Measurements from ENCODE around the gene RBM14.
"Not testable (repeated sequence)": the region's sequence is repeated elsewhere in the genome, so short reads cannot be mapped to it uniquely, and the experiment has no call there.

RBM14 gene

DNA sequence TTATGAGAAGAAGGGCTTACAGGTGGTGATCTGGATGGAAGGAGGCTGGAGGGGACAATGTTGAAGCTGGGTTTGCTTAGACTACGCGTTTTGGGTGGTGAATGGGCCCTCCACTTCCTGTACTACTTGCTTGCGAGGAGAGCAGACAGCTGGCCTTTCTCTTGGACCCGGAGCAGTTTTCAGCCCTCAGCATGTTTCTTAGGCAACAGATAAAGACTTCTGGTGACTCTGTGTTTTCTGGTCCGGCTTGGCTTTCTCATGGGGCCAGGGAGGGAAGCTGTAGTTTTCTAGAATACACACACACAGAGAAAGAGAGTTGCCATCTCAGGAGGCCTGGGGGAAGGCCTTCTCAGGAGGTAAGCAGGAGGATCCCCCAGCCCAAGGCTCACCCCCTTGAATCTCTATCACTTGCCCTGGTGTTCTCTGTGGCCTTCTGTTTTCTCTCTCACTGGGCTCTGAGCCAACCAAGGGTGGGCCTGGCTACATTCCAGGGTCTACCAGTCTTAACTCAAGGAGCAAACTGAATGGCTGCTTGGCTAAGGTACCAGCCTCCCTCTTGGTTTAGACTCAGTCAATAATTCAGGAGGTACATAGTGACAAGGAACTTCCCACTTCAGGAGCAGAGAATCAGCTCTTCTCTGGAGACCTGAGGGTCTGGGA lies 21.1 kb upstream of the RBM14 start:
- no peak for DNase-seq (ENCODE audit: low read depth in 3 of 3)

DNA sequence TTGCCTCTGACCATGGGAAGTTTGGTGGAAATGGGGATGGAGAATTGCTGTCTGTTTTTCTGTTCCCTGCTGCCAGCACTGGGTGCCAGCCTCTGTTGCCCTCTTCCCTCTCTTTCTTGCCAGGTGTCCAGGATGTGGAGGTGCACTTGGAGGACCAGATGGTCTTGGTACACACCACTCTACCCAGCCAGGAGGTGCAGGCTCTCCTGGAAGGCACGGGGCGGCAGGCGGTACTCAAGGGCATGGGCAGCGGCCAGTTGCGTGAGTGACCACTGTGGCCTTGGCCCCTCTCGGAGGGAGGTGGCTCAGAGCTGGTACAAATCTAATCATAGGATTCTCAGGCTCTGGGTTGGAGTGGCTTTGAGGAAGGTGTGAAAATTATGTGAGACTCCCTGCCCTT lies 17.4 kb upstream of the RBM14 start:
- DNase-seq (ENCODE audit: low read depth in 3 of 3), result no peak

DNA sequence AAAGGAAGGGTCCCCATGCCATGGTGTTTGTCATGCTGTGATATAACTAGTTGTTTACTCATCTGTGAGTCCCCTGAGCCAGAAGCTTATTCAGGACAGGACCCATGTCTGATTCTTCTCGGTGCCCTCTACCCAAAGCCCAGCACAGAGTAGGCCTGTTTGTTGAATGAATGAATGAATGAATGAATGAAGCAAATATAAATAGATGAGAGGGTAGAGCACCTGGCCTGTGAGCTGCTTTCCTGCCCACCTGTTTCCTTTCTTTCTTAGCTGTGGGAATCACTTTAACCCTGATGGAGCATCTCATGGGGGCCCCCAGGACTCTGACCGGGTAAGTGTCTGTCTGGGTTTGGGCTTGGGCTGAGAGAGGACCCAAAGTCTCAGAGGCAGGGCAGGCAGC lies 16.2 kb upstream of the RBM14 start:
- DNase-seq (ENCODE audit: low read depth in 3 of 3), result no peak

DNA sequence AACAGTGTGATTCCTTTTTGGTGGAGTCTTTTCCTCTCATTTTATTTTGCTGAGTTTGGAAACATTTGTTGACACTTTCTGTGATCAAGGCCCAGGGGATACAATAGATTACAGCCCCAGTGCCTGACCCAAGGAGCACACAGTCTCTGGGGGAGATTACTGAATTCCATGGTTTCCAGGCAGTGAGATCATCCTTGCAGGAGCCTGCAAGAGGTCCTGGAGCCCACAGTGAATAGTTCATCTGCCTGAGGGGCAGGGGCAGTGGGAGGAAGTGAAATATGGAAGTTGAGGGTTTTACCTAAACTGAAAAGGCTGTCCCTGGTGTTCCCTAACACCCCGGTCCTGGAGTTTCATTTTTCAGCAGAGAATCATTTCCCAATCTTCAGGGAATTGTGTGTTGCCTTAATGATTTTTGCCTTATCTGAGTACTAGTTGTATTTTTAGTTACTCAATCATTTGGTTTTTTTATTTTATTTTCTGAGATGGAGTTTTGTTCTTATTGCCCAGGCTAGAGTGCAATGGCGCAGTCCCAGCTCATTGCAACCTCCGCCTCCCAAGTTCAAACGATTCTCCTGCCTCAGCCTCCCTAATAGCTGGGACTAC lies 15.7 kb upstream of the RBM14 start:
- DNase-seq (ENCODE audit: low read depth in 3 of 3), result no peak

DNA sequence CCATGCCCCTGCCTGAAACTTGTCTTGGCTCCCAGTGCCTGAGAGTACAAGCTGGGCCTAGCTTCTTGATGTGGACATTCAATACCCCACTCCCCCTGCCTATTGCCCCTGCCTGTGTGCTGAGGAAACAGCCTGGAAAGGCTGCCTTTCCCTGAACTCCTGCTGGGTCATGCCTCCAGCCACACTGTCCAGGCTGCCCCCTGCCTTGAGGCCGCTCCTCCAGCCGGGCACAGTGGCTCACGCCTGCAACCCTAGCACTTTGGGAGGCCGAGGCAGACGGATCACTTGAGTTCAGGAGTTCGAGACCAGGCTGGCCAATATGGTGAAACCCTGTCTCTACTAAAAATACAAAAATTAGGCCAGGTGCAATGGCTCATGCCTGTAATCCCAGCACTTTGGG lies 13.4 kb upstream of the RBM14 start:
- DNase-seq (ENCODE audit: low read depth in 3 of 3), result no peak

DNA sequence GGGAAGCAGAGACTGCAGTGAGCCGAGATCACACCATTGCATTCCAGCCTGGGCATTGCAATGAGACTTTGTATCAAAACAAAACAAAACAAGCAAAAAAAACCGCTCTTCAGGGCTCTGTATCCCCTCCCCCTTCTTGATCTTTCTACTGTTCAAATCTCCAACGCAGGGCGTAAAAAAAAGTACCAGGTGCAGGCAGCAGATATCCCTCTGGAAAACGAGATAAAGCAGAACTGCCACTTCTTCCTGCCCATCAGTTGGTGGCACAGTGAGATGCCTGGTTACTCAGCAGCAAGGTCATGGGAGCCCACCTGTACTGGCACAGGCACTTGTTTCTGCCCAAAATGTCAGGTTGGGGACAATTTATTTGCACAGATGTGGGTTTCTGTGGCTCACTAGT lies 12.3 kb upstream of the RBM14 start:
- DNase-seq (ENCODE audit: low read depth in 3 of 3), result no peak

DNA sequence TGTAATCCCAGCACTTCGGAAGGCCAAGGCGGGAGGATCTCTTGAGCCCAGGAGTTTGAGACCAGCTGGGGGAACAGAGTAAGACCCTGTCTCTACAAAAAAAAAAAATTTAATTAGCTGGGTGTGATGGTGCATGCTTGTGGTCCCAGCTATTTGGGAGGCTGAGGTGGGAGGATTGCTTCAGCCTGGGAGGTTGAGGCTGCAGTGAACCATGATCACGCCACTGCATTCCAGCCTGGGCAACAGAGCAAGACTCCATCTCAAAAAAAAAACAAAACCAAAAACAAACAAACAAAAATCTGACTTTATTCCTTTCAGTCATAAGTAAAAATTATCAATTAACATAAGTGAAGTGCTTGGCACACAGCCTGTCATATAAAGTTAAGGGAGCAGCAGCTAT lies 9.8 kb upstream of the RBM14 start:
- DNase-seq (ENCODE audit: low read depth in 3 of 3), result not testable (repeated sequence)

DNA sequence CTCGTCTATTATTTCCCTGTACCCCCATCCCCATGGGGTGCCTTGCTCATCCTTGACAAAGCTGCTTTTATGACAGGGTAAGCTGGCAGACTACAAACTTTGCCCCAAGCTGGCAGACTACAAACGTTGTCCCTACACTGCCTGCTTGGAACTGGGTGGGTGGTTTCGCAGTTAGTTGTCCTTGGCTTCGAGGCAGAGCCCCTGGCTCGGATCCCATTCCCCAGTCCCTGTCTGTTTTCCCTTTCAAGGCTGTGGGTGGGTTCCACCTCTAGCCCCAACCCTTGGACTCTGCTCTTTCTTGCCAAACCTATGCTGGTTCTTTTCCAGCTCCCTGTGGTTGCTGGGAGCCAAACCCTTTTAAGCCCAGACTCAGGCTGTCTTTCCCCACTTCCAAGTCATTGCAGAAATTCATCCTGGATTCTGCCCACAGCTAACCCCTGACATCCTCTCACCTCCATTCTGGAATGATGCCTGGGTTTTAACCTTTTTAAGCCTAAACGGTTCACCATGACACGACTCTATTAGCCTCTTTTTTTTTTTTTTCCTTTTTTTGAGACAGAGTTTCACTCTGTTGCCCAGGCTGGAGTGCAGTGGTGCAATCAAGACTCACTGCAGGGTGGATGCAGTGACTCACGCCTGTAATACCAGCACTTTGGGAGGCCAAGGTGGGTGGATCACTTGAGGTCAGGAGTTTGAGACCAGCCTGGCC lies 9.2 kb upstream of the RBM14 start:
- no peak for DNase-seq (ENCODE audit: low read depth in 3 of 3)

DNA sequence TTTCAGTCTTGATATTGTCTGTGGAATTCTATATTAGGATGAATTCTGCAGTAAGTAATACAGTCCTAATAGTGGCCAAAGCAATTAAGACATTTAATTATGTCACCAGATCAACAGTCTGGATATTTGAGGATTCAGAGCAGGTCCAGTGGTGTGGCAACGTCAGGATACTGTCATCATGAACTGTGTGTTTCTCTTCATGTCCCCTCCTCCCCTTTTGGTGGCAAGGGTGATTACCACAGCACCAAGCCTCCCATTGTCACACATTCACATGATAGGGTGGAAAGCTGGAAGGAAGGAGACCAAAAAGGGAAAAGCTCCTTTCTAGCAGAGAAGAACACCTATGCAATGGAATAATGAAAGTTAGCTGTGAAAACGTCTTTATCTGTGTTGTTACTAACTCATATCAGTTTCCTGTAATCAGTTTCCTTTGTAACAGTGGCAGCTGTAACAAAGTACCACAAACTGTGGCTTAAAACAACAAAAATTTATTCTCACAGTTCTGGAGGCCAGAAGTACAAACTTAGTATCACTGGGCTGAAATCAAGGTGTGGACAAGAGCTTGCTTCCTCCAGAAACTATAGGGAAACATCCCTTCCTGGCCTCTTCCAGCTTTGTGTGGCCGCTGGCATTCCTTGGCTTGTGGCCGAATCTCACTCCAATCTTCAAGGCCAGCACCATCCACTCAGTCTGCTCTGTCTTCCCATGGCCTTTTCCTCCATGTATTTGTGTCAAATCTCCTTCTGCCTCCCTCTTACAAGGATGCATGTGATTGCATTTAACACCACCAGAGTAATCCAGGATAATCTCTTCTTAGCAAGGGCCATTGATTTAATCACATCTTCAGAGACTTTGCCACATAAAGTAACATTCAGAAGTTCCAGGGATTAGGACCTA lies 6.5 kb upstream of the RBM14 start:
- DNase-seq (ENCODE audit: low read depth in 3 of 3), result no peak

DNA sequence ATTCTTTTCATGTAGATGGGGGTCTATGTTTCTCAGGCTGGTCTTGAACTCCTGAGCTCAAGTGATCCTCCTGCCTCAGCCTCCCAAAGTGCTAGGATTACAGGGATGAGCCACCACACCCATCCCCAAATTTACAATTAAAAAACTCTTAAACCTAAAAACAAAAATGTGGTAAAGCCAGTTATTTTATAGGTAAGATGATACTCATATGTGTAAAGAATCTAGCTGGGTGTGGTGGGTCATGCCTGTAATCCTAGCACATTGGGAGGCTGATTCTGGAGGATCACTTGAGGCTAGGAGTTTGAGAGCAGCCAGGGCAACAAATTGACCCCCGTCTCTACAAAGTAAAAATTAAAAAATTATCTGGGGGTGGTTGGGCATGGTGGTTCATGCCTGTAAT lies 4.0 kb upstream of the RBM14 start:
- no peak for DNase-seq (ENCODE audit: low read depth in 3 of 3)

DNA sequence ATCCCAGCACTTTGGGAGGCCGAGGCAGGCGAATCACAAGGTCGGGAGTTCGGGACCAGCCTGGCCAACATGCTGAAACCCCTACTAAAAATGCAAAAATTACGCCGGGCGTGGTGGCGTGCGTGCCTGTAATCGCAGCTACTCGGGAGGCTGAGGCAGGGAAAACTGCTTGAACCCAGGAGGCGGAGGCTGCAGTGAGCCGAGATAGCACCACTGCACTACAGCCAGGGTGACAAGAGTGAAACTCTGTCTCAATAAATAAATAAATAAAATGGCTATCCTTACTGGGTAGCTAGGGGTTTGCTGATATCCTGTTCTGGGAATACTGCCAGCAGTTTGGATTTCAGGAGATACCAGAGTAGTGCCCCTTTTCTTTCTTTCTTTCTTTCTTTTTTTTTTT lies 2.4 kb upstream of the RBM14 start:
- no peak for DNase-seq (ENCODE audit: low read depth in 3 of 3)

DNA sequence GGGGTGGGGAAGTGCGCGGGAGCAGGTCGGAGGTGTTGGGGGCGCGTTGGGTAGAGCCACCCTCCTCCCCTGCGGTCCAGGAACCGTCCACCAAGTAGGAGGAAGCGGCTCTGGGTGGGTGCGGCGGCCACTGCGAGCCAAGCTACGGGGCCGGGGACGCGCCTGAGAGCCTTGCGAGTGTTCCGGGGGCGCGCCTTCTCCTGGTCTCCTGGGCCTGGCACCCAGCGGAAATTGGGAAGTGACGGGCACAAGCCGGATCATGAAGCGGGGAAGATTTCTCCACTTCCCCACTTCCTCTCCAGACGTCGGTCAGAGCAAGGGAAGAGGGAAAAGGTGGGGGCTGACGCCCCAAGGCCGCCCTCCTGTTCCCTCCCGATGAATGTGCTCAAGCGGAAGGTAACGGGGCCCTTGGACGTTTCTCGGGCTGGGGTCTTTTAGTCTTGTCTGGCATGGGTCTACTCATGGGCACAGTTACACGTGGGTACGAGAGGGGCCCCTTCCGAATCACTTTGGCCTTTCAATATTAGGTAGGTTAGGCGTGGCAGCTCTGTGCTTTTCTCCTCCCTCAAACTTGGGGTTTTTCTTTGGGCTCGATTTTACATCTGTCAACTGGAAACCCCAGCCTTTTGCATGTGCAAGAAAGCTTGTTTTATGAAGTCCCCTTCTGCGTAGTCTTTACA lies 865 bp downstream of the RBM14 start:
- DNase-seq (ENCODE audit: low read depth in 3 of 3), result no peak

DNA sequence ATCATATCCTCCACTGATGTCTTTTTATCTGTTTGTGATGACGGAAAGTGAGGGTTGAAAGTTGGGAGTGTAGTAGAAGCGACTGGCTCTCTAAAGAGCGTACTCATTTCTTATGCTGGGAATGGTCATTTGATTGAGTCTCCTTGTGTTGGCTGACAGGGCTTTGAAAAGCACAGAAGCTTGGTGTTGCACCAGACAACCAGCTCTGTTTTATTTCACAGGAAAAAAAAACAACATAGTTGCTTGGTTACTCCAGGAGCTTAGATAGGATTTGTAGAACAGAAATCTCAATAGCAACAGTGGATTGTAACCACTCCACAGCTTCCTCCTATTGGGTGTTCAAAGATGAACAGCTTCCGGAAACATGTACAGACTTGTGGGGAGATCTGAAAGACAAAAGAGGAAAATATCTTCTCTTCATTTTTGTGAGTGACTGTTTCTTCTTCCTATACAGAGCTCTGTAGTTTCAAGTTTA lies 2.7 kb downstream of the RBM14 start:
- no peak for DNase-seq (ENCODE audit: low read depth in 3 of 3)

DNA sequence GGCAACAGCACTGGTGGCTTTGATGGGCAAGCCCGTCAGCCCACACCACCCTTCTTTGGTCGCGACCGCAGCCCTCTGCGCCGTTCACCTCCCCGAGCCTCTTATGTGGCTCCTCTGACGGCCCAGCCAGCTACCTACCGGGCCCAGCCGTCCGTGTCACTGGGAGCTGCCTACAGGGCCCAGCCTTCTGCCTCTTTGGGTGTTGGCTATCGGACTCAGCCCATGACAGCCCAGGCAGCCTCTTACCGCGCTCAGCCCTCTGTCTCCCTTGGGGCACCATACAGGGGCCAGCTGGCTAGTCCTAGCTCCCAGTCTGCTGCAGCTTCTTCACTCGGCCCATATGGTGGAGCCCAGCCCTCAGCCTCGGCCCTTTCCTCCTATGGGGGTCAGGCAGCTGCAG lies 8.0 kb downstream of the RBM14 start:
- DNase-seq (ENCODE audit: low read depth in 3 of 3), result no peak

DNA sequence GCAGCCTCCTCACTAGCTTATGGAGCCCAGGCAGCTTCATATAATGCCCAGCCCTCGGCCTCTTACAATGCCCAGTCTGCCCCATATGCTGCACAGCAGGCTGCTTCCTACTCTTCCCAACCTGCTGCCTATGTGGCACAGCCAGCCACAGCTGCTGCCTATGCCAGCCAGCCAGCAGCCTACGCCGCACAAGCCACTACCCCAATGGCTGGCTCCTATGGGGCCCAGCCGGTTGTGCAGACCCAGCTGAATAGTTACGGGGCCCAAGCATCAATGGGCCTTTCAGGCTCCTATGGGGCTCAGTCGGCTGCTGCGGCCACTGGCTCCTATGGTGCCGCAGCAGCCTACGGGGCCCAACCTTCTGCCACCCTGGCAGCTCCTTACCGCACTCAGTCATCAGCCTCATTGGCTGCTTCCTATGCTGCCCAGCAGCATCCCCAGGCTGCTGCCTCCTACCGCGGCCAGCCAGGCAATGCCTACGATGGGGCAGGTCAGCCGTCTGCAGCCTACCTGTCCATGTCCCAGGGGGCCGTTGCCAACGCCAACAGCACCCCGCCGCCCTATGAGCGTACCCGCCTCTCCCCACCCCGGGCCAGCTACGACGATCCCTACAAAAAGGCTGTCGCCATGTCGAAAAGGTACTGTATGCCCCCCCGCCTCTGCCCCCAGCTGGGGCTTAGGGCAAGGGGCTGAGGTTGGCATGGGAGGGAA lies 8.8 kb downstream of the RBM14 start:
- no peak for DNase-seq (ENCODE audit: low read depth in 3 of 3)

DNA sequence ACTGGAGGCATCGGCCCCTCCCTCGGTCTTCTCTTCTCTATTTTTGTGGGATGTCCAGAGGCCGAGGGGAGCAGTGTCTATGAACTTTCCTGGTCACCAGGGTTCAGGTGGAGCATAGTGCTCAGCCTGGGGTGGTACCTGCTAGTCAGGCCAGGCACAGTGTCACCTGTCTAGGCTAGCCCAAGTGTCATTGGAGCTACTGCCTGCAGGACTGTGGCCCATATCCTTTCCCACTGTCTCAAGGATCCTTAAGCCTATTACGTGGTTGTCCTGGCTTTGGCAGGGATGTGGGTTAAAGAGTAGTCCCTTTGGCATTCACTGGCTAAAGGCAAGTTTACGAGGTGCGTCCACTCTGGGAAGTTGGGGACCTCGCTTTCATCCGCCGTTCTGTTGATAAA lies 9.3 kb downstream of the RBM14 start:
- DNase-seq (ENCODE audit: low read depth in 3 of 3), result no peak

DNA sequence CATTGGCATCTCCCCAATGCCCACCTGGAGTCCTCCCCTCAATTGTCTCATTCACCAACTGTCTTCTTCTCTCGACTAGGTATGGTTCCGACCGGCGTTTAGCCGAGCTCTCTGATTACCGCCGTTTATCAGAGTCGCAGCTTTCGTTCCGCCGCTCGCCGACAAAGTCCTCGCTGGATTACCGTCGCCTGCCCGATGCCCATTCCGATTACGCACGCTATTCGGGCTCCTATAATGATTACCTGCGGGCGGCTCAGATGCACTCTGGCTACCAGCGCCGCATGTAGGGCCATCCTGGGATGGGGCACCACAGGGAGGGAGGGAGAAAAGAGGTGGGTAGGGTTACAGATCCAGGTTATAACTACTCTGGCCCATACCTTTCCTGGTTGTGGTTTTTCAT lies 10.0 kb downstream of the RBM14 start:
- DNase-seq (ENCODE audit: low read depth in 3 of 3), result no peak

DNA sequence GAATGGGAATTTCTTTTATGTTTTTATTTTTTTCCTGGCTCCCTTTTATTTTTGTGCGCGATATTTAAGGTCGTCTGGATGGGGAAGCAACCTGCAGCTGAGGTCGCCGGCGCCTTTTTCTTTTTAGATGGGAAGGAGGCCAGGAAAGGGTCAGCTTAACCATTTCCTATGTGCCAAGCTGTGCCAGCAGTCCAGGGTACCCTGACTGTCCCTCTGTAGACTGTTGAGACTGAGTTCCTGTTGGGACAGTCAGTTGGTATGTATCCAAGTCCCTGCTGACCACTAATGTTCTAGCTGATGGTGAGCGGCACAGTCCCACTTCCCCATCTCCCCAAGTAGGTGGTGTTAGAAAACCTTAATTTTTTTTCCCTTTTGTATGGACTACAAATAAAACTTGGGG lies 10.5 kb downstream of the RBM14 start:
- no peak for DNase-seq (ENCODE audit: low read depth in 3 of 3)

DNA sequence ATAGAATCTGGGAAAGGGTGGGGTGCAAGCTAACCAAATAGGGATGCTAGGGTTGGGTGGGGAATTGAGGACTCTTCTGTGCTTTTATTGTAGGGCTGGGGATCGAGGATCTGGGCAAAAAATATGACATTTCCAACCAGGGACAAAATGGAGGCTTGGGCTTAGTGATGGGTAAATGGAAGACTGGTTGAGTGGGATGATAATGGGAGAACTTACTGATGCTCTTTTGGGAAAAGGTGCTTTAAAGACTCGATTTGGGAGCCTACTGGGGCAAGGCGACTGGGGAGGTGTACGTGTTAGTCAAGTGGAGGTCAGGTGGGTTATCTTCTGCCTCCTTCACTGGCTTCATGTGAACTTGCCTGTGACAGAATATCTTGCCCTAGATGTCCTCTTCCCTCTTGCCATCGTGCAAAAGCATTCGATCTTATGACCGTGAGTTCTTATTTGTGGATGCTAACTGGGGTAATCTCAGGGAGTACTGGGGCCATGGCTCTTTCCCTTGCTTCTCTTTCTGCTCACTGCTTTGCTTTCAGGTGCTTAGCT lies 11.7 kb downstream of the RBM14 start:
- DNase-seq (ENCODE audit: low read depth in 3 of 3), result no peak

DNA sequence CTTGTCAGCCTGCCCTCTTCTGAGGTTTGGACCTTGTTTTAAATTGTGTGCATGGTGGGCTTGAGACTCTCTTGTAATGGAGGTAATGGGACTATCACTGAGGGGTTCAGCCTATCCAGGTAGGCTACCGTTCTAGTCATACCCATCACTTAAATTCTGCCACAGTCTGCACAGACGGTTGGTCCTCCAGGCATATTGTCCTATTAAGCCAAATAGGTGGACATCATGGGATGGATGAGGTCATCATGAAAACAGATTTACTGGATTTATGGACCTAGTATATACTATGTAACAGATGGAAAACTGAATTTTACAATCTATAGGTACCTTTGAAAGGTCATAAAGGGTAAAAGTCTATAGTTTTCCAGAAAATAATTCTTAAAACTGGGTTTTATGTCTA lies 12.9 kb downstream of the RBM14 start:
- no peak for DNase-seq (ENCODE audit: low read depth in 3 of 3)

DNA sequence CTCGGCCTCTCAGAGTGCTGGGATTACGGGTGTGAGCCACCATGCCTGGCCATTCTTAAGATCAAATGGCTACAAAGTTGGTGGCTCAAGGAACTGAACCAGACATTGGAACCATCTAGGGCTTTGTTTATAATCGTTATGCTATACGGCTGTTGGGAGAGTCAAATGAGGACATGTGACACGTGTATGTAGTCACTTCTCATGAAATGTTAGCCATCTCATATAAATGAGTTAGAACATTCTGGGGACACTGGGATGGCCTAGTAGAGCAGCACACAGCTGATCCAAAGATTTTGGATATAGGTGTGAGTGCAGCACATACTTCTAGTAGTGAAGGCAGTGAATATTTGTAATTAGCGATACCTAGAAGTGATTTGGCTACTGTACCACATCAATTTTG lies 15.5 kb downstream of the RBM14 start:
- no peak for DNase-seq (ENCODE audit: low read depth in 3 of 3)

Measured in stimulated activated CD4-positive, alpha-beta T cell treated with anti-CD3 and anti-CD28 coated beads, TNF-alpha, amount 100 ng/mL, for 48 hours (primary cell).